HepG2 (cell line): ENCODE results near the gene SLC5A6. TPM values are rescaled to one million over a fixed set of nuclear protein-coding genes. Genes with fewer than 3 reads are reported as not detected.

Source experiments
- CENPBD1 ChIP-seq: sonication (generic); formaldehyde crosslinking; IDR thresholded peaks from 2 replicates; pipeline ENCODE4 v1.8.0; 2022; ENCODE audit warnings: missing genetic modification reagents, low read depth, mild to moderate bottlenecking, borderline replicate concordance
- CREB3 ChIP-seq: sonication (generic); formaldehyde crosslinking; IDR thresholded peaks from 2 replicates; pipeline ENCODE4 v1.5.0; 2020; ENCODE audit warnings: missing genetic modification reagents
- CREM ChIP-seq, 2 experiments: sonication (generic) in 1 of 2; formaldehyde crosslinking in 1 of 2; IDR thresholded peaks; 2 replicates each; pipeline versions ENCODE4 v1.4.0 to v1.6.1; 2016 to 2020; ENCODE audit warnings: antibody characterized with exemption in 1 of 2, mild to moderate bottlenecking in 1 of 2, missing genetic modification reagents in 1 of 2
- ETV6 ChIP-seq: sonication (generic); formaldehyde crosslinking; conservative IDR thresholded peaks from 2 replicates; pipeline ENCODE4 v1.4.0; 2020; ENCODE audit warnings: missing genetic modification reagents
- HOXA7 ChIP-seq: sonication (generic); formaldehyde crosslinking; IDR thresholded peaks from 2 replicates; pipeline ENCODE4 v1.8.1; 2022; ENCODE audit warnings: mild to moderate bottlenecking, missing genetic modification reagents, moderate library complexity
- HOXA9 ChIP-seq: sonication (generic); formaldehyde crosslinking; IDR thresholded peaks from 2 replicates; pipeline ENCODE4 v1.8.1; 2022; ENCODE audit warnings: missing genetic modification reagents, mild to moderate bottlenecking, moderate library complexity, borderline replicate concordance
- NFYC ChIP-seq: IDR thresholded peaks from 2 replicates; pipeline ENCODE4 v1.6.1; 2016; ENCODE audit warnings: missing genetic modification reagents, missing compliant biosample characterization
- NR2C2 ChIP-seq: sonication (generic); formaldehyde crosslinking; IDR thresholded peaks from 2 replicates; pipeline ENCODE4 v1.4.0; 2020; ENCODE audit warnings: missing genetic modification reagents, mild to moderate bottlenecking, moderate library complexity, borderline replicate concordance
- PHF5A ChIP-seq: IDR thresholded peaks from one replicate; pipeline ENCODE4 v1.6.1; 2018; ENCODE audit warnings: low read depth, missing genetic modification reagents; ENCODE audit not compliant: unreplicated experiment
- SOX13 ChIP-seq, 3 experiments: fragments of 450-650 bp in 1 of 3; sonication (generic) in 1 of 3; formaldehyde crosslinking in 1 of 3; IDR thresholded peaks in 2 of 3; conservative IDR thresholded peaks in 1 of 3; 2 replicates each; pipeline versions ENCODE4 v1.5.0 to v1.6.1; 2016 to 2020; ENCODE audit warnings: antibody characterized with exemption in 1 of 3, mild to moderate bottlenecking in 1 of 3, missing compliant biosample characterization in 1 of 3, missing genetic modification reagents in 1 of 3, moderate library complexity in 1 of 3
- ZFAT ChIP-seq: sonication (generic); formaldehyde crosslinking; conservative IDR thresholded peaks from 2 replicates; pipeline ENCODE4 v1.8.1; 2023; ENCODE audit warnings: missing genetic modification reagents, inconsistent platforms
- ZNF446 ChIP-seq: sonication (generic); formaldehyde crosslinking; IDR thresholded peaks from 2 replicates; pipeline ENCODE4 v1.5.0; 2020; ENCODE audit warnings: mild to moderate bottlenecking, missing genetic modification reagents
- ZNF761 ChIP-seq: sonication (generic); formaldehyde crosslinking; conservative IDR thresholded peaks from 2 replicates; pipeline ENCODE4 v1.4.0; 2020; ENCODE audit warnings: mild to moderate bottlenecking, missing genetic modification reagents
- ZNF782 ChIP-seq: sonication (generic); formaldehyde crosslinking; IDR thresholded peaks from 2 replicates; pipeline ENCODE4 v1.4.0; 2020; ENCODE audit warnings: missing genetic modification reagents, mild to moderate bottlenecking, borderline replicate concordance
- polyA plus RNA-seq, 8 experiments: library from polyadenylated mRNA; depleted of rRNA in 3 of 8; stranded (reverse) in 7 of 8; unstranded in 1 of 8; fragments of >200 nt; fragmentation: Illumina TruSeq in 4 of 8; extraction: Trizol in 4 of 8; gene quantifications; 2 replicates each; pipeline versions ENCODE4 v1.2.1 to v1.2.3, GENCODE V29; 2011 to 2016; ENCODE audit warnings: low read depth in 4 of 8, missing spikeins in 1 of 8, mixed read lengths in 1 of 8; ENCODE audit not compliant: insufficient read depth in 1 of 8
- total RNA-seq, 5 experiments: library from RNA; depleted of rRNA; stranded (reverse); fragments of >200 nt; fragmentation: Illumina TruSeq; extraction: Trizol; gene quantifications; 2 replicates each; pipeline ENCODE4 v1.2.3, GENCODE V29; 2016; ENCODE audit warnings: low read depth in 1 of 5
- TF ChIP-seq, protein P1 (sequence below): sonication (generic); formaldehyde crosslinking; IDR thresholded peaks from 2 replicates; pipeline ENCODE4 v1.5.0; 2020; ENCODE audit warnings: missing genetic modification reagents
- TF ChIP-seq, protein P2 (sequence below): sonication (generic); formaldehyde crosslinking; IDR thresholded peaks from 2 replicates; pipeline ENCODE4 v1.4.0; 2020; ENCODE audit warnings: mild to moderate bottlenecking, missing genetic modification reagents
- TF ChIP-seq, protein P3 (sequence below): sonication (generic); formaldehyde crosslinking; IDR thresholded peaks from 2 replicates; pipeline ENCODE4 v1.8.0; 2022; ENCODE audit warnings: missing genetic modification reagents, mild to moderate bottlenecking, borderline replicate concordance
- TF ChIP-seq, protein P4 (sequence below): sonication (generic); formaldehyde crosslinking; IDR thresholded peaks from 2 replicates; pipeline ENCODE4 v1.5.0; 2020; ENCODE audit warnings: missing genetic modification reagents

SLC5A6 gene
- total and polyA plus RNA-seq, 2 of the 13 experiments (the other 11 are each of a cell fraction or from before 2014, with no cell fraction given): 135 to 417 TPM

DNA sequence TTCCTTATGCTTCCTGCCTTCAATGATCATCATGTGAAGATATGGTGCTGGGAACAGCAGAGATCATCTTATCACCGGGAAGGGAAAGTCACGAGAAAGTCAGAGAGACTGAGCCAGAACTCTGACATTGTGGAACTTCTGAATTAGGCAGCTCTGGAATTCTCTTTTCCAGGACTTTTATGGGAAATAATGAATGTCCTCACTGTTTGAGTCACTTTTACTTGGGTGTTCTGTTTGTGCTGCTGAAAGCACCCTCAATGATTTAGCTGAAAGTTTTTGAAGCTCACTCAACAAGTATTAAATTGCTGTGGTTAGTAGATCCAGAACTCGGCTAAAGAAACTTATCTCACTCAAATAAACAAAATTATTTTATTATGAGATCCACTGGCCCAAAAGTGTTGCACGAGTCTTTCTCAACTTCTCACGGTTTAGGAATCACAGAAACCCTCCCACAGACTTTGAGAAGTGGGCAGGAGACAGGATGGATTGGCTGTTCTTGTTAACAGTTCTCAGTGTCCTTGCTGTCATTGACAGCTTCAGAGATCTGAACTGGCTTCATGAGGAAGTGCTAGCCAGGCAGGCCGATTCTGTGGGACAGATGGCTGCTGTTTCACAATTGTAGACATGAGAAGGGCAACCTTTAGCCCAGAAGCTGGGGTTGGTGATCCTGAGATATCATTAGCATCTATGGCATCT lies 26.6 kb downstream of the SLC5A6 start (continued):
- TF ChIP-seq CREB3 (CRISPR knock-in tag) (no peak), ZNF446 (CRISPR knock-in tag) (no peak), ZFAT (CRISPR knock-in tag) (no peak), NR2C2 (CRISPR knock-in tag) (no peak), HOXA7 (CRISPR knock-in tag) (no peak), PHF5A (CRISPR knock-in tag) (no peak), CREM (IDR thresholded peaks at IDR 0.05) (no peak), CREM (CRISPR knock-in tag; IDR thresholded peaks at IDR 0.05) (no peak), ZNF761 (CRISPR knock-in tag) (no peak), ETV6 (no peak), CENPBD1 (CRISPR knock-in tag) (no peak), SOX13 (IDR thresholded peaks at IDR 0.05) (no peak), SOX13 (CRISPR knock-in tag; conservative IDR thresholded peaks at IDR 0.05 in 1 of 2, IDR thresholded peaks at IDR 0.05 in 1 of 2) (peak in 1 of 2 experiments; percentile 51; a peak in 2 of 4 replicates), NFYC (CRISPR knock-in tag) (no peak), HOXA9 (no peak), ZNF782 (CRISPR knock-in tag) (no peak)
- TF ChIP-seq, protein P1, sequence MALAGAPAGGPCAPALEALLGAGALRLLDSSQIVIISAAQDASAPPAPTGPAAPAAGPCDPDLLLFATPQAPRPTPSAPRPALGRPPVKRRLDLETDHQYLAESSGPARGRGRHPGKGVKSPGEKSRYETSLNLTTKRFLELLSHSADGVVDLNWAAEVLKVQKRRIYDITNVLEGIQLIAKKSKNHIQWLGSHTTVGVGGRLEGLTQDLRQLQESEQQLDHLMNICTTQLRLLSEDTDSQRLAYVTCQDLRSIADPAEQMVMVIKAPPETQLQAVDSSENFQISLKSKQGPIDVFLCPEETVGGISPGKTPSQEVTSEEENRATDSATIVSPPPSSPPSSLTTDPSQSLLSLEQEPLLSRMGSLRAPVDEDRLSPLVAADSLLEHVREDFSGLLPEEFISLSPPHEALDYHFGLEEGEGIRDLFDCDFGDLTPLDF (CRISPR knock-in tag): no peak
- TF ChIP-seq, protein P2, sequence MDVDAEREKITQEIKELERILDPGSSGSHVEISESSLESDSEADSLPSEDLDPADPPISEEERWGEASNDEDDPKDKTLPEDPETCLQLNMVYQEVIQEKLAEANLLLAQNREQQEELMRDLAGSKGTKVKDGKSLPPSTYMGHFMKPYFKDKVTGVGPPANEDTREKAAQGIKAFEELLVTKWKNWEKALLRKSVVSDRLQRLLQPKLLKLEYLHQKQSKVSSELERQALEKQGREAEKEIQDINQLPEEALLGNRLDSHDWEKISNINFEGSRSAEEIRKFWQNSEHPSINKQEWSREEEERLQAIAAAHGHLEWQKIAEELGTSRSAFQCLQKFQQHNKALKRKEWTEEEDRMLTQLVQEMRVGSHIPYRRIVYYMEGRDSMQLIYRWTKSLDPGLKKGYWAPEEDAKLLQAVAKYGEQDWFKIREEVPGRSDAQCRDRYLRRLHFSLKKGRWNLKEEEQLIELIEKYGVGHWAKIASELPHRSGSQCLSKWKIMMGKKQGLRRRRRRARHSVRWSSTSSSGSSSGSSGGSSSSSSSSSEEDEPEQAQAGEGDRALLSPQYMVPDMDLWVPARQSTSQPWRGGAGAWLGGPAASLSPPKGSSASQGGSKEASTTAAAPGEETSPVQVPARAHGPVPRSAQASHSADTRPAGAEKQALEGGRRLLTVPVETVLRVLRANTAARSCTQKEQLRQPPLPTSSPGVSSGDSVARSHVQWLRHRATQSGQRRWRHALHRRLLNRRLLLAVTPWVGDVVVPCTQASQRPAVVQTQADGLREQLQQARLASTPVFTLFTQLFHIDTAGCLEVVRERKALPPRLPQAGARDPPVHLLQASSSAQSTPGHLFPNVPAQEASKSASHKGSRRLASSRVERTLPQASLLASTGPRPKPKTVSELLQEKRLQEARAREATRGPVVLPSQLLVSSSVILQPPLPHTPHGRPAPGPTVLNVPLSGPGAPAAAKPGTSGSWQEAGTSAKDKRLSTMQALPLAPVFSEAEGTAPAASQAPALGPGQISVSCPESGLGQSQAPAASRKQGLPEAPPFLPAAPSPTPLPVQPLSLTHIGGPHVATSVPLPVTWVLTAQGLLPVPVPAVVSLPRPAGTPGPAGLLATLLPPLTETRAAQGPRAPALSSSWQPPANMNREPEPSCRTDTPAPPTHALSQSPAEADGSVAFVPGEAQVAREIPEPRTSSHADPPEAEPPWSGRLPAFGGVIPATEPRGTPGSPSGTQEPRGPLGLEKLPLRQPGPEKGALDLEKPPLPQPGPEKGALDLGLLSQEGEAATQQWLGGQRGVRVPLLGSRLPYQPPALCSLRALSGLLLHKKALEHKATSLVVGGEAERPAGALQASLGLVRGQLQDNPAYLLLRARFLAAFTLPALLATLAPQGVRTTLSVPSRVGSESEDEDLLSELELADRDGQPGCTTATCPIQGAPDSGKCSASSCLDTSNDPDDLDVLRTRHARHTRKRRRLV (CRISPR knock-in tag): no peak
- TF ChIP-seq, protein P3, sequence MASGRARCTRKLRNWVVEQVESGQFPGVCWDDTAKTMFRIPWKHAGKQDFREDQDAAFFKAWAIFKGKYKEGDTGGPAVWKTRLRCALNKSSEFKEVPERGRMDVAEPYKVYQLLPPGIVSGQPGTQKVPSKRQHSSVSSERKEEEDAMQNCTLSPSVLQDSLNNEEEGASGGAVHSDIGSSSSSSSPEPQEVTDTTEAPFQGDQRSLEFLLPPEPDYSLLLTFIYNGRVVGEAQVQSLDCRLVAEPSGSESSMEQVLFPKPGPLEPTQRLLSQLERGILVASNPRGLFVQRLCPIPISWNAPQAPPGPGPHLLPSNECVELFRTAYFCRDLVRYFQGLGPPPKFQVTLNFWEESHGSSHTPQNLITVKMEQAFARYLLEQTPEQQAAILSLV (CRISPR knock-in tag): 0 out of 2 replicates have a peak, but pooled peaks have one; percentile 42
- TF ChIP-seq, protein P4, sequence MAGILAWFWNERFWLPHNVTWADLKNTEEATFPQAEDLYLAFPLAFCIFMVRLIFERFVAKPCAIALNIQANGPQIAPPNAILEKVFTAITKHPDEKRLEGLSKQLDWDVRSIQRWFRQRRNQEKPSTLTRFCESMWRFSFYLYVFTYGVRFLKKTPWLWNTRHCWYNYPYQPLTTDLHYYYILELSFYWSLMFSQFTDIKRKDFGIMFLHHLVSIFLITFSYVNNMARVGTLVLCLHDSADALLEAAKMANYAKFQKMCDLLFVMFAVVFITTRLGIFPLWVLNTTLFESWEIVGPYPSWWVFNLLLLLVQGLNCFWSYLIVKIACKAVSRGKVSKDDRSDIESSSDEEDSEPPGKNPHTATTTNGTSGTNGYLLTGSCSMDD (CRISPR knock-in tag): no peak
